HepG2 (cell line): ENCODE results near the gene ZNF326.

ENCODE experiments used
- CTCF ChIP-seq: sonication (generic); formaldehyde crosslinking; IDR thresholded peaks from 2 replicates; pipeline ENCODE4 v1.5.0; 2020; ENCODE audit warnings: mild to moderate bottlenecking, missing genetic modification reagents, moderate library complexity
- EP300 ChIP-seq, 3 experiments: sonication (generic) in 1 of 3; formaldehyde crosslinking in 1 of 3; IDR thresholded peaks; 2 replicates each; pipeline versions ENCODE4 v1.5.1 to v1.6.1; 2011 to 2020; ENCODE audit warnings: low read depth in 2 of 3, low read length in 2 of 3, borderline replicate concordance in 1 of 3, improper control_type of control experiment in 1 of 3, mild to moderate bottlenecking in 1 of 3, missing genetic modification reagents in 1 of 3, moderate library complexity in 1 of 3
- FUBP1 ChIP-seq: sonication (generic); formaldehyde crosslinking; IDR thresholded peaks from 2 replicates; pipeline ENCODE4 v1.5.1; 2020; ENCODE audit warnings: missing genetic modification reagents, mild to moderate bottlenecking, borderline replicate concordance
- NR3C1 ChIP-seq: sonication (generic); formaldehyde crosslinking; IDR thresholded peaks from 2 replicates; pipeline ENCODE4 v1.4.0; 2020; ENCODE audit warnings: missing genetic modification reagents
- RFX5 ChIP-seq: IDR thresholded peaks from 2 replicates; pipeline ENCODE4 v1.6.1; 2011; ENCODE audit warnings: low read depth, low read length, improper control_type of control experiment
- SMAD9 ChIP-seq: sonication (generic); formaldehyde crosslinking; IDR thresholded peaks from 2 replicates; pipeline ENCODE4 v1.5.1; 2020; ENCODE audit warnings: mild to moderate bottlenecking, missing genetic modification reagents
- SNAPC4 ChIP-seq: sonication (generic); formaldehyde crosslinking; IDR thresholded peaks from 2 replicates; pipeline ENCODE4 v1.4.0; 2020; ENCODE audit warnings: mild to moderate bottlenecking, missing genetic modification reagents
- TFAP4 ChIP-seq: sonication (generic); IDR thresholded peaks from 2 replicates; pipeline ENCODE4 v1.6.1; 2016; ENCODE audit warnings: low read depth, borderline replicate concordance
- USF2 ChIP-seq, 2 experiments: sonication (generic) in 1 of 2; formaldehyde crosslinking in 1 of 2; IDR thresholded peaks; 2 replicates each; pipeline versions ENCODE4 v1.5.1 to v1.6.1; 2011 to 2020; ENCODE audit warnings: borderline replicate concordance in 1 of 2, low read depth in 1 of 2, low read length in 1 of 2, mild to moderate bottlenecking in 1 of 2, missing genetic modification reagents in 1 of 2, moderate library complexity in 1 of 2
- ZZZ3 ChIP-seq: sonication (generic); formaldehyde crosslinking; IDR thresholded peaks from 2 replicates; pipeline ENCODE4 v1.4.0; 2020; ENCODE audit warnings: missing genetic modification reagents, mild to moderate bottlenecking, borderline replicate concordance

- no peak for TF ChIP-seq USF2 (IDR thresholded peaks at IDR 0.05; ENCODE audit: low read depth, low read length)
- TF ChIP-seq USF2 (CRISPR knock-in tag; IDR thresholded peaks at IDR 0.05; ENCODE audit: borderline replicate concordance): no peak
- no peak for TF ChIP-seq EP300 (IDR thresholded peaks at IDR 0.05; ENCODE audit: low read depth in 2 of 2, low read length in 2 of 2)
- no peak for TF ChIP-seq EP300 (CRISPR knock-in tag; IDR thresholded peaks at IDR 0.05; ENCODE audit: borderline replicate concordance)
- no peak for TF ChIP-seq SMAD9 (CRISPR knock-in tag)
- no peak for TF ChIP-seq SNAPC4
- TF ChIP-seq TFAP4: no peak
- no peak for TF ChIP-seq RFX5
- TF ChIP-seq CTCF (CRISPR knock-in tag): no peak
- no peak for TF ChIP-seq ZZZ3 (CRISPR knock-in tag)
- TF ChIP-seq NR3C1 (CRISPR knock-in tag): no peak
- no peak for TF ChIP-seq FUBP1 (CRISPR knock-in tag)
These were observed 48.4 kb upstream of the ZNF326 start for GRCh38 chr1:89946532-89946931.
